ENCODE data around the gene TMEM179.

DNA sequence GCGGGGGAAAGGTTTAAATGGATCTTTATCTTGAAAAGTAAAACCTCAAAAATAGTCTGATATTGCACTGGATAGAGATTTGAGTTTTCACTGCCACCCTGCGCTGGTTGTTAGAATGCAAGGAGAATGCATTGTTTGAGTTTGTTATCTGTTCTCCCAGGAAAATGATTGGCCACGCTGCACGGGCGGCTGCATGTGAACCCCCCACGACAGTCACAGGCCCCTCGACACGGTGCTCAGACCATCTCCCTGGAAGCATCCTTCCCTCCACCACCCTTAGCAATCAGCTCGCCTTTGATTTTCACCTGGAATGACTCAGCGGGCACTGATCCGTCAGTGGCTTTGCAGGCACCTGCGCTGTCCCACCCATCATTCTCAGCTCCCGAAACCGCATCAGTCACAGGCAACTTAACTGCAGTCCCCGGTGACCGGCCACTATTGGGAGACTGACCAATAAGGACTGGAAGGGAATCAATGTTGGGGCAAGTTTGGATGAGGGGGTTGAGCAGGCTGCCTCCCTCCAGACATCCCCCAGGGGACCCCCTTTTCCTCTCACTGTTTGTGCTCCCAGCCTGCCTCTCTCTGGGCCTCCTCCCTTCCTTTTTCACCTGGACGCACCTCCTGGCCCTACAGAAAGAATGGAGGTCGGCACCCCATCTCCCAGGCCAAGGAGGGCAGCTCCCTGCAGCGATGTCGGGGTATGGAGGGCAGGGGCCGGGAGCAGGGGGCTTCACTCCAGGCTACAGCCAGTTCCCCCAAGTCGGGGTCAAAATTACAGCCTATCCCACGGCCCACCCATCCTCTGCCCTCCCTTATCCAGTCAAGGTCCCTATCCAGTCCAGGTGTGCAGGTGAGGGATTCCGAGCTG lies 53.5 kb downstream of the TMEM179 start:
- TF ChIP-seq EZH2 (IDR thresholded peaks at IDR 0.05; ENCODE audit: low read length), result no peak
- TF ChIP-seq, protein P1, sequence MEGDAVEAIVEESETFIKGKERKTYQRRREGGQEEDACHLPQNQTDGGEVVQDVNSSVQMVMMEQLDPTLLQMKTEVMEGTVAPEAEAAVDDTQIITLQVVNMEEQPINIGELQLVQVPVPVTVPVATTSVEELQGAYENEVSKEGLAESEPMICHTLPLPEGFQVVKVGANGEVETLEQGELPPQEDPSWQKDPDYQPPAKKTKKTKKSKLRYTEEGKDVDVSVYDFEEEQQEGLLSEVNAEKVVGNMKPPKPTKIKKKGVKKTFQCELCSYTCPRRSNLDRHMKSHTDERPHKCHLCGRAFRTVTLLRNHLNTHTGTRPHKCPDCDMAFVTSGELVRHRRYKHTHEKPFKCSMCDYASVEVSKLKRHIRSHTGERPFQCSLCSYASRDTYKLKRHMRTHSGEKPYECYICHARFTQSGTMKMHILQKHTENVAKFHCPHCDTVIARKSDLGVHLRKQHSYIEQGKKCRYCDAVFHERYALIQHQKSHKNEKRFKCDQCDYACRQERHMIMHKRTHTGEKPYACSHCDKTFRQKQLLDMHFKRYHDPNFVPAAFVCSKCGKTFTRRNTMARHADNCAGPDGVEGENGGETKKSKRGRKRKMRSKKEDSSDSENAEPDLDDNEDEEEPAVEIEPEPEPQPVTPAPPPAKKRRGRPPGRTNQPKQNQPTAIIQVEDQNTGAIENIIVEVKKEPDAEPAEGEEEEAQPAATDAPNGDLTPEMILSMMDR (optimal IDR thresholded peaks at IDR 0.05 in 1 of 3, IDR thresholded peaks at IDR 0.05 in 1 of 3, conservative IDR thresholded peaks at IDR 0.05 in 1 of 3; ENCODE audit: extremely low read depth in 1 of 3, insufficient read depth in 2 of 3, low read length in 3 of 3), result no peak
